Stimulated activated CD4-positive, alpha-beta T cell treated with anti-CD3 and anti-CD28 coated beads, Interleukin-4, amount 100 ng/mL, for 48 hours (primary cell): Measurements from ENCODE around the gene RBM28.
A peak's percentile ranks its signal among the peaks of the same experiment; 100 is the strongest.
"Not testable (repeated sequence)": the region's sequence is repeated elsewhere in the genome, so short reads cannot be mapped to it uniquely, and the experiment has no call there.

Experiments
- DNase-seq, 2 donors: peaks; one replicate each; pipeline ENCODE4 v3.0.0-alpha.2; 2020; ENCODE audit warnings: low read depth in 2 of 2

Gene RBM28

DNA sequence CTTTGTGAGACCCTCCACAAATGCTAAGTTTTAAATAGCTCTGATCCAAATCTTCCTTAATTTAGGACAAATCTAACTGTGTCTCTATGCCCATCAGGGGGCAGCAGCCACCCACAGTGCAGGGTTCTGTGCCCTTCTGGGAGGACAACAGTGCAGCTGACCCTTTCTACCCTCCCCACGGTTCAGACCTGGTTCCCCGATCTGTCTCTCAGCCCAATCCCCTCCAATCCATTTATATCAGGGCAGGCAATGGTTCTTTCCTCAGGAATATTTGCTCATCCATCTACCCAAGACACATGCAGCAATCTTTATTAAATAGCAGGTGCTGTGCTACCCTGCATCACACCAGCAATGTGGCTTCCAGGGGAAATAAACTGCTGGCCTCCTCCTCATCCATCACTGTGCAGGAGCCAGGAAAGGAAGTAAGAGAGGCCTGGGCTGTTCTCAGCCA lies 4.0 kb upstream of the RBM28 start:
- DNase-seq = peak; percentile 44 to 46

DNA sequence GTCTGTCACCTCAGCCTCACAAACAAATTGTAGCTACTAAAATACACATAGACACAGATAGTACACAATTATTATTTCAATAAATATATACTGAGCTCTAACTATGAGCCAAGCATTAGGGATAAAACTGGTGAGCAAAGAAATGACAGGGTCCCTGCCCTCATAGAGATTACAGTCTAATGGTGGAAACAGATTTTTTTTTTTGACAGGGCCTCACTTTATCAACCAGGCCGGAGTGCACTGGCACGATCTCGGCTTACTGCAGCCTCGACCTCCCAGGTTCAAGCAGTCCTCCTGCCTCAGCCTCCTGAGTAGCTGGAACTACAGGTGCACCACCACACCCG lies 695 bp upstream of the RBM28 start:
- no peak for DNase-seq

- DNase-seq = no peak
Observed at GRCh38 chr7:128341733-128342132, 2.0 kb downstream of the RBM28 start.

DNA sequence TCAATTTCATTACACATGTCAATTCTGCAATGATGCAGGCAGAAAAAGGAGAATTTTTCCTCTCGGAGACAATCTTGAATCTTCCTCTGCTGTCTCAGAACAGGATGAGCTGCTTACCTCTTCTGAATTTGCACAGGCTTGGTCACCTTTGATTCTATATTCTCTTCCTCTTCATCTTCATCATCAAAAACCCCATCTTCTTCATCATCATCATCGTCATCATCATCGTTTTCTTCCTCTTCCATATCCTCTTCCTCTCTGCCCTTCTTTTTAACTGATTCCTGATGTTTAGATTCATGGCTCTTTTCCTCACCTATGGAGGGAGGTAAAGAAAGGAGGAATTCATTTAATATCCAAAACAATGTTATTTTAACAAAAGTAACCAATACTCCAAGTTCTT lies 8.0 kb downstream of the RBM28 start:
- no peak for DNase-seq

DNA sequence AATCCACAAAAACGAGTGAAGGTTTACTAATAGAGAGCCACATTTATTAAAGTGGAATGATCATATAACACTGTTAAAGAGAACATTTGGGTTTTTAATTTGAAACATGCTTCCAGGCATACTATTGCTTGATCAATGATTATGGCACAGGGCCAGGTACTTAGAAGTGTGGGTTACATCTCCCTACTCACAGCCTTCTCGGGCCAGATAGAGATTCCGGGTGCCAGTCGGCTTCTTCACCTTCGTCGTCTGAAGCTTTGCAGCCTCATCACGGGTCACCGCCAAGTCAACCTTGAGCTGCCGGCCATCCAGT lies 19.4 kb downstream of the RBM28 start:
- no peak for DNase-seq

DNA sequence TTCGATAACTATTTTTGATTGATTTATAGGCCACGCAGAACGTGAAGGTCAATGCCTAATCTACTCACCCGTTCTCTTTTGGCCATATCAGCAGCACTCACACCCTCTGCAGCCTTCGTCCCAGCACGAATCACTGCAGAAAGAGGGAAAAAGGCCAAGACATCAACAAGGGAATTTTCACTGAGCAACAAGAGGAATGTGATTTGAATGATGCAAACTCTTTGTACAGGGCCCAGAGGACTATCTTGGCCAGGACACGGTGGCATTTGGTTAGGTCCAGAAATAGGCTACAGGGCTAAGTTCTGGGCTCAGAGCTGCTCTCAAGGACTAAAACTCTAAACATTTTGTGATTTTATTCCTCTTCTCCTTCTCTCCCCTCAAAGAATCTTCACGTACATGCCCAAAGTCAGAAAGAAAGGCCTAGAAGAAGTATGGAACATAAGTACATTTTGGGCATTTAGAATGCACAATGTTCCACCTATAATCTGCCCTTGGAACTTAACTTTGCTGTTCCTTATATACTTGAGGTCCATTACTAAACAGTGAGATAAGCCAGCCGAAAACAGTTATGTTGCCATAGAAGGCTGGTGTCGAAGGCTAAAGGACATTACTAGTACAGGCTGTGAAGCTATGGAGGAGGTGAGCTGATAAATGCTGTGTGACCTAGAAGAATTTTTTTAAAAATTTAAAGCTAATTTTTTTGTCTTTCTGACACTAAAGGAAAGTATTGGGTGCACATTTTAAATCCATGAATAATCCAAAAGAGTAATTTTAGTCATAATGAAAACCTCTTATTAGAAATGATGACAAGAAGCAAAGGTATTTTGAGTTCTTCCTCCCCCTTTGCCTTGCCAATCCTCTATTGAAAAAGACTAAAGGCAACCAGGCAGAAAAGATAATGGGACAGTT lies 20.0 kb downstream of the RBM28 start:
- no peak for DNase-seq

DNA sequence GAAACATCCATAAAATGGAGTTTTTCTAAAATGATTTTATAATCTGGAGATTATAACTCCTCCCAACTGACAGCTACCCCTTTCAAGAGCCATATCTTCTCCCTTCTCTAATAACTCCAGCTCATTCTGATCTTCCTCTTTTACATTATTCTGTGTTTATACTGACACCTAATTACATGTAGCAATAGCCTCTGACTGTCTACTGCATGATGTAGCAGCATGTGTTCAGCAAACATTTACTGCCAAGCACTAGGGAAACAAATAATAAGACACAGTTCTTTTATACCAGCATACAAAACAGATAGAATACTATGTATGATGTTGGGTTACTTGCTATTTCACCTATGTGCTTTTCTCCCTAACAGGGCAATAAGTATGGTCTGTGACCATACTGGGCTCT lies 20.7 kb downstream of the RBM28 start:
- DNase-seq = no peak

DNA sequence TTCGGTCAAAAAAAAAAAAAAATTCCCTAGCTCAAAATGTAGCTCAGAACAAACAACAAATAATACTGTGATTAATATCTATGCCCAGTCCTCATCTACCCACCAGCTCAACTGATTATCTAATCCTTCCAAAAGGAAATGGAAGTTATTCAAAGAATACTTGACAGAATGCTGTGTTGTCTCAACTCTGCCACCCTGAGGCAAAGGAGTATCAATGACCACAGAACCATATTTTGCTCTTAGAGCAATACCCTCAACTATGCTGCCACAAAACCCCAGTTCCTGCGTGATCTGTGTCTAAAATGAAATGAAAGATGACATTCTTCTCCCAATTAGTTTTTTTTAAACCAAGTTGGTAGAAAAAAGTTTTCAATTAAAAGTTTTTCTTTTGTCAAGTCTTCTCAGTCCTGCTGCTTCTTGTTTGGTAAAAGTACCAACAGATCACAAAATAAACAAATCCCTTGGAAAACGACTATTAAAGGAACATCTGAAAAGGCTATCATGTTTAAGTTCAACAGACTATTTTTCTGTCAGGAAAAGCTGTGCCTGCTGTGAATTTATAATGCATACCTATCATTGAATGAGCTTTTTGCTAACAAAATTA lies 21.6 kb downstream of the RBM28 start:
- no peak for DNase-seq

DNA sequence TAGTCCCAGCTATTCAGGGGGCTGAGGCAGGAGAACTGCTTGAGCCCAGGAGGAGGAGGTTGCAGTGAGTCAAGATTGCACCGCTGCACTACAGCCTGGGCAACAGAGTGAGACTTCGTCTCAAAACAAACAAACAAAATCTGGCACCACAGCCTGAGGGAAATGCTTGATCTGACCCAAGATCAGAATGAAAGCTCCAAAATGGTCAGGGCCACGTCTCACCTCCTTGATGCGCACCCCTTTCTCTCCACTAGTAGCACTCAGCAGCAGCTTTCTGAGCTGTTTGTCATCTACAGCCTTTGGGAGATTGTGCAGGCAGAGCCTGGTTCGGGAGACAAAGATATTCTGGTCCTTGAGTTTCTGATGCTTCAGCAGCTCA lies 22.7 kb downstream of the RBM28 start:
- DNase-seq = no peak

GRCh38 chr7:128318691-128319090 lies 25.0 kb downstream of the RBM28 start:
- DNase-seq = no peak

- no peak for DNase-seq
Observed at GRCh38 chr7:128311013-128311412, 32.7 kb downstream of the RBM28 start.

DNA sequence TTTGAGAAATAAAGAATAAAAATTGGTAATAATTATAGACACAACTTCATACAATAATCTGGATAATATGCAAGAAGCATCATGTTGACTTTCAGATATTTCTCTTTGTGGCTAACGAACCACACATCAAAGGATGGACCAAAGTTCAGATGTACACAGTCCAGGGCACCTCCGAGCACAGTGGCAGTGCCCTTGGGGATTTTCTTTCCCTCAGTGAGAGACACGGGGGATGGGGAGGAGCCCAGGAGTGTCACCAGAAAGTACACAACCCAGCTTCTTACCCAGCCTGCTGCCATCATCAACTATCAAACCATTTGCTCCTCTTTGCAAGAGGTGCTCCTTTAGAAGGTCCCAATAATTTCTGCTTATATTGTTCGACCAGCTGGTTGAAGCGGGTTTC lies 33.2 kb downstream of the RBM28 start:
- DNase-seq = no peak

DNA sequence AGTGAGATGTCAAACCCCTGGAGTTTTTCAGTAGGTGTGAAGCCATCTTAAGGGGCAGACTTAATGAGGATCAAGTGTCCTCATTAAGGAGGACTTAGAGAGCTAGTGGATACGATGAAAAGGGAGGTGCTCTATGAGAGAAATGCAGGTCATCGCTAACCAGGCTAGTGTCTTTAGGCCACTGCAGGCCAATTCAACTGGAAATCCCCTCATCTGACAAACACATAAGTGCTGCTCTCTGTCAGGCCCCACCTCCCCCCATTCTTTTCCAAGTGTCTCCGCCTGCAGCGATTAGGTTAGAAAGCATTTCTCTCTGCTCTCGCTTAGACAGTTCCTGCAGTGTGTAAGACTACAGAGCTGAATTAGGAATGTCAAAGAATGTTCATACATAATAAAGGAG lies 33.7 kb downstream of the RBM28 start:
- no peak for DNase-seq

GRCh38 chr7:128309124-128309523 lies 34.6 kb downstream of the RBM28 start:
- DNase-seq = no peak

GRCh38 chr7:128307061-128307460 lies 36.6 kb downstream of the RBM28 start:
- no peak for DNase-seq

DNA sequence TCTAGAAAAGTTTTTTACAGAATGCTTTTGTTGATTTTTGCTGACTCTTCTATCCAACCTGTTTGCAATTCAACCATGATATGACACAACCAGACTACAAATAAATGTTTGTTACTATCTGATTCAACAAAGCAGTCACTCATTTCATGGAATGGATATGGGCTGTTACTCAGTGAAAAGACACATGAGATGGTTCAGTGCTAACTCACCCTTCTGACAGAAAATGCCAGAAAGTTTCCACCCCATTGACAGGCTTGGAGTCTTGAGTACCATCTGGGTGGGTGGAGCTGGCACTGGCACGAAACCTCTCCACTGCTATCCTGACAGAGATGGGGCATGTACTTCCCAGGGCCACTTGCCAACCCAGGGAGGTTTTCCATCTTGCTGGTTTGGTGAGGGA lies 39.5 kb downstream of the RBM28 start:
- DNase-seq = no peak

DNA sequence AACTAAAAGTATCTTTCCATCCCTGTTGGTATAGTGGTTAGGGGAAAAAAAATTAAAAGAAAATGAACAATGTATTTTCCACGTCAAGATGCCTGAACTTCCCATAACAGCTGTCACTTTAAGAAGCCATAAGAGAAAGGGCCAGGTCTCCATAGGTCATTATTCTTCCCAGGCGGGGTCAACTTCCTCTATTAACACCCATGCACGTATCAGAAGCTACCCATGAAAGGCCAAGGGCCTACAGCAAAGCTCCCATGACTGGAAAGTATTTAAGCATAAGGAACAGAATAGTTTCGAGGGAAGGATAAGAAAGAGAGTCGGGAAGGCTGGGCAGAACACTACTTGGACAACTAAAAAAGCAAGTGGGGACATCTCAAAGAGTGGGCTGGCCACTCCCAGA lies 40.1 kb downstream of the RBM28 start:
- no peak for DNase-seq

DNA sequence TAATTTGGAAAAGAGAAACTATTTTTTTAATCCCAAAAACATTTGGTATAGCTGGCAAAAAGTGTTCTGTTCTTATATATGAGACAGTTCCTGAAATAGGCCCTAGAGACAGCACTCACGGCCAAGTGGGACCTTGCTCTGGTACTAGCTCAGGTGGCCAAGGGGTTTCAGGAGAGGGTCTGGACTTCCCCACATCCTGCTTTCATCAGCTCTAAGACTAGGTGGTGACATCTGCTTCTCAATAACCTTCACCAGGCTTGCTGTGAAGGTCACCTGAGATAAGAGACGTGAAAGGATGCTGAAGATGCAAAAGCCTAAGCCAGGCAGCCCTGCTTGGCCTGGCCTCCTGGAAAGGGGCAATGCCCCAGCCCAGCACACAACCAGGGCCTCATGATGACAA lies 40.6 kb downstream of the RBM28 start:
- DNase-seq = no peak

GRCh38 chr7:128302139-128302538 lies 41.6 kb downstream of the RBM28 start:
- no peak for DNase-seq

DNA sequence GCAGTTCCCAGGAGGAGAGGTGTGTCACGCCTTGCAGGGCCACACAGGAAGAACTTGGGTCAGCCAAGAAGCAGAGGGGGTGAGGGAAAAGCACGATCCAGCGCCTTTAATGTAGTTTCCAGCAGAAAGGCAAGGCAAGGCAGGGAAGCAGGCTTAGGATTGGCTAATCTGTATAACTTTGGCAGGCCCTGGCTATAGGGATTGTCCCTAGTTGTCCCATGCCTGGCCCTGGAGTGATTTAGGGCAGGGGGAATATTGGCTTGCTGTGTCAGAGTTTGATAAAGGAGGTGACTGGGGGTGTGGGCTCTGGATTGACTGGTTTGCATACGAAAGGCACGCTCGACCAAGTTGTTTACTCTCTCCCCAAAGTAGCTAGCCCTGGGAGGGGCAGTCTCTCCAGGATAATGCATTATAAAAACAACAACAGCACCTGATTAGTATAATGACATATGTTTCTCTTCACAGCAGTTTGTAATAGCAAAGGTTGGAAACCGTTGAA lies 44.5 kb downstream of the RBM28 start:
- DNase-seq = no peak

GRCh38 chr7:128298004-128298403 lies 45.7 kb downstream of the RBM28 start:
- DNase-seq = not testable (repeated sequence)

DNA sequence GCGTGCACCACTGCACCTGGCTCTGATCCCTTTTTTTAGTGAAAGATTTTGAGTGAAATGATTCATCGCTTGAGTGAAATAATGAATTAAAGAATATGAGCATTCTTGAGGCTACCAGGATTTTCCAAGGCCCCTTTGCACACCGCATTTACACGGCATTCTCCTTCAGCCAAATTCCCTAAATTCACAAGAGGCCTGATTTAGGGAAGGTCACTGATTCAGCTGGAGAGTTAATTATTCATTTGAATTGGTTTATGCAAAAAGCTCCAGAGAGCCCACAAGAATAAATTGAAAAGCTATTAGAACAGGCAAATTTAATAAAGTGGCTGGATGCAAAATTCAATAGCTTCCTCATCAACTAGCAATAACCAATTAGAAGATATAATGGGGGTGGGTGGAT lies 56.2 kb downstream of the RBM28 start:
- DNase-seq = no peak

- DNase-seq = no peak
Observed at GRCh38 chr7:128284102-128284501, 59.6 kb downstream of the RBM28 start.
